ENCODE measurements around the gene FLRT1.

The FLRT1 gene

DNA sequence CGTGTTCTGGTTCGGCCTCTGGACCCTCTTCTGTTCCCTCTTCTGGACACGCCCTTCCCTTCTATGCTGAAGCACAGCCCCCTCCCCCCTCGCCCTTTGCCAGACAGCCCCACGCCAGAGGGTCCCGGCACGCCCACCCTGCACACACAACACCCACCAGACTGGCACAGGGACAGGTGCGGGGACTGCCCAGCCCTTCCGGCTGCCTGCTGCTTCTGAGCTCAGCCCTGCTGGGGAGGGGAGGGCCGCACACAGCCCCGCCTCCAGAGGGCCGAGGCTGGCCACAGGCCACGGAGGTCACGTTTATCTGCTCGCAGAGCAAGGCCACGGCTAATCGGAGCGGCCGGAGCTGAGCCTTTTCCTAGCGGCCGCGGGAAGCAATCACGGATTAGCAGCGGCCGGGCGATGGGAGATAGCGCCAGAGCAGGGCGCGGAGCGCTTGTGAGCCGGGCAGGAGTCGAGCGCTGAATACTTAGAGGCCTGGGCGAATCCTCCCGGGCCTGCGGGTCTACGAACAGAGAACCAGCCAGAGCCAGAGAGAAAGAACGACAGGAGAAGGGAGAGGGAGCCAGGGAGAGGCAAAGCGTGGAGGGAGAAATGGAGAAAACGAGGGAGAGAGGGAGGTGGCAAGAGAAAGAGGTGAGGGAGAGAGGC is 28.0 kb upstream of the FLRT1 start:
- no peak for DNase-seq

- no peak for DNase-seq
Measured at GRCh38 chr11:64008283-64008913, 27.3 kb upstream of the FLRT1 start.

GRCh38 chr11:64008914-64009633 is 26.7 kb upstream of the FLRT1 start:
- no peak for DNase-seq

- no peak for DNase-seq
Measured at GRCh38 chr11:64009710-64010109, 26.0 kb upstream of the FLRT1 start.

- no peak for DNase-seq
Measured at GRCh38 chr11:64010783-64011182, 24.9 kb upstream of the FLRT1 start.

GRCh38 chr11:64011371-64011770 is 24.4 kb upstream of the FLRT1 start:
- no peak for DNase-seq

DNA sequence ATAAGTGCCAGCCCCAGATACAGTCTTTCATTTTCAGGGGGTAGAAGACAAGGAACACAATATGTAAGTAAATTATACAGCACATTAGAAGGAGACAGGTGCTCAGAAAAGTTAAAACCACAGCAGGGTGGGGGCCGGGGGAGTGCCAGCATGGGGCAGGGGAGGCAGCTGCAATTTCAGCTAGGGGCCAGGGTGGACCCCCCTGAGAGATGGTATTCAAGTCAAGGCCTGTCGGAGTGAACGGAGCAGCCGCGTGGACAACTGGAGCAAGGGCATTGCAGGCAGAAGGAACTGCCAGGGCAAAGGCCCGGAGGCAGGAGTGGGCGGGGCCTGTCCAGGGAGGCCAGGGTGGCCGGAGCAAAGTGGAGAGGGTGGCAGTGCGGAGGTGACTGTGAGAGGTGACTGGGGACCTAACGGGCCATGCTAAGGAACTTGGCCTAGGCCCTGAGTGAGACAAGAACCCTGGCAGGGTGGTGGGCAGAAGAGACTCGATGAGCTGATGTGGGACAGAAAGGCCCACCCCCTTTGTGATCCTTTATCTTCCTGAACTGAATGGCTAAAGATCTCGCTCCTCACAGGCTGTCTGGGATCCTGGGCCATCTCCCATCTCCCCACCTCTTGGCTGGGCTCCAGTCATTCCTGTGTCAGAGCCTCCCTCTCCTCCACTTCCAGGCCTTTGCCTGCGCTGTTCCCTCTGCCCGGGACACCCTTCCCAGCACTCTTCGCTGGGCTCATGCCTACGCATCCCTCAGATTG is 22.4 kb upstream of the FLRT1 start:
- no peak for DNase-seq

- DNase-seq = no peak
Measured at GRCh38 chr11:64014356-64014755, 21.4 kb upstream of the FLRT1 start.

DNA sequence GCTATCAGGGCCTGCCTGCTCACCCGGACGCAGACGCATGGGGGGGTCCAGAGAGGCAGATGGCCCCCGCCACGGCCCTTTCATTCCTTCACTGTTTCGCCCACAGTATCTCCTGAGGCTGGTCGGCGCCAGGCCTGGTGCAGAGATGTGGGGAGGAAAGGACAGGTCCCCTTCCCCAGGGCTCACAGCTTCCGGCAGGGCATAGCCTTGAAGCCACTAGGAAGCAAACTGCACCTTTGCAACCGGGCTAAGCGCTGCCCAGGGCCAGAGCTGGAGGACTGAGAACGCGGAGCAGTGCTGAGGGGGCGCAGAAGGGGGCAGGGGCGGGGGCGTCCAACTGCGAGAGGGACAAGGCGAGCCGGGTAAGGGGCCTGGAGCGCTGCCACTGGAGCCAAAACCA is 20.2 kb upstream of the FLRT1 start:
- DNase-seq = no peak

DNA sequence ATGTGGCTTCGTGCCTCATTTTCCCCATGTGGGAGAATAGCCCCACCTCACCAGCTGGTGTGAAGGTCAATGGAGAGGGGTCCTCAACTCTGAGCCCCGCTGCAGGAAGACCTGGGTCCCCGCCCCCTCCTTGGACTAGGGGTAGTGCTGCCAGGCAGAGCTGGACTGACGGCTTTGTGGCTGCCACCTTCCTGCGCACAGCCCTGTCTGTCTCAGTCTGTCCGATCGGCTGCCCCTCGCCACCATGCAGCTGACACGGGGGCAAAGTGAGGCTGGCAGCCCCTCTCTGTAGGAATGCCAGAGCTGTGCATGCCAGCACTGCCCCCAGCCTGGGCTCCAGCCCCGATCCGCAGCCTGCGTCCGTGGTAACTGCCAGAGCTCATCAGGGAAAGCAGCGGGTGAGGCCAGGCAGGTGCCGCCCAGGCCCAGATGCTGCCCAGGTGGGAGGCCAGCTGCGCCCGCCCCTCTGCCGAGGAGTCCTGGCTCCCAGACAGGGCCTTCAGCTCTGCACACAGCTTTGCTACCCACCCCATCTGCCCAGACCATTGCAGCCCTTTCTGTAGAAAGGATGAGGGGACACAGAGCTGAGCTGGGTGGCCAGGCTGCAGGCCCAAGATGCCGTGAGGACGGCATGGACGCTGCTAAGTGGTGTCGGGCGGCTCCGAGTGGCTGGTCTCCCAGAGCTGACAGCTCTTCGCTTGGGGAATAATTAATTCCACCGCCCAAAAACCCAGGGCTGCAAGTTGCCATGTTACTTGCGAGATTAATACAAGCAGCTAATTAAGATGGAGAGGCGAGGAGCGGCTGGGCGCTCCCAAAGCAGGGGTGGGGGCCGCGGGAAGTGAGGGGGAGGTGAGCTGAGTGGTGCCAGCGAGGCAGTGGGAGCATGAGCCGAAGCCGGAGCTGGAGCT is 19.5 kb upstream of the FLRT1 start:
- DNase-seq = no peak

GRCh38 chr11:64017945-64018224 is 17.8 kb upstream of the FLRT1 start:
- DNase-seq = no peak

- no peak for DNase-seq
Measured at GRCh38 chr11:64018310-64018709, 17.4 kb upstream of the FLRT1 start.

DNA sequence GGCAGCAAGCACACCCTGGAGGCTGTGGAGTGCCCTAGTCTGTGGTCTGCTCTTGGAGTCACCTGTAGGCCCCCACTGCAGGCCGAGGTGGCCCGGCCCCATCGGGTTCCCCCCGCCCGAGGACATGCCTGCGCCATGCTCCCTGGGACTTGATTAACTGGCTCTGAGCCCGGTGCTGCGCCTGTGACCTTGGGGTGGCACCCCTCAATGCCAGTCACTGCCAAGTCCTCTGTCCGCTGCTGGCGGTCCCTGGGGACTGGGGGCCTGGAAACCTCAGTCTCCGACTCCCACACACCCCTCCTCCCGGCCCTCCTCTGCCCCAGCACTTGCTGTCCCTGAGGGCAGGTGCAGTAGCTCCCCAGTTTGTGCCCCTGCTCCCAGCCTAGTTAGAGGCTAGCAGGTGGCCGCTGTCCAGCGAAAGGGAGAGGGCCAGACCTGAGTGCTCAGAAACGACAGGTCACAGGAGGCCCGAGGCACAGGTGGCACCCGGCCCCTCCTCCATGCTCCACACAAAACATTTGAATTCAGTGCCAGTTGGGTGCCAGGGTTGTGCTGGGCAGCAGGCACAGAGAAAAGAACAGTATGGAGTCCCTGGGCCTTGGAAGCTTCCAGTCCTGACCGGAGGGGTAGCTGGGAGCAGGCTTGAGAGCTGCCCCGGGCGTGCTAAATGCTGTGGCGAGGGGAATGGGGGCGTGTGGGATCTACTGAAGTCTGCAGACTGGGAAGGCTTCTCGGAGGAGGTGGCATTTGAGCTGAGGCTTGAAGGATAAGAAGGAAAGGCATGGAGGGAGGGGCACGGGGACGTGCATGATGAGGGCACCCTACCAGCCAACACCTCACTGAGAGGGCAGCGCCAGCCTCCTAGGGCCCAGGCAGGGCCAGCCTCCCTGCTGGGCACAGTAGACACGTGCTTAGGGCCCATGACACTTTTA is 16.4 kb upstream of the FLRT1 start:
- no peak for DNase-seq

DNA sequence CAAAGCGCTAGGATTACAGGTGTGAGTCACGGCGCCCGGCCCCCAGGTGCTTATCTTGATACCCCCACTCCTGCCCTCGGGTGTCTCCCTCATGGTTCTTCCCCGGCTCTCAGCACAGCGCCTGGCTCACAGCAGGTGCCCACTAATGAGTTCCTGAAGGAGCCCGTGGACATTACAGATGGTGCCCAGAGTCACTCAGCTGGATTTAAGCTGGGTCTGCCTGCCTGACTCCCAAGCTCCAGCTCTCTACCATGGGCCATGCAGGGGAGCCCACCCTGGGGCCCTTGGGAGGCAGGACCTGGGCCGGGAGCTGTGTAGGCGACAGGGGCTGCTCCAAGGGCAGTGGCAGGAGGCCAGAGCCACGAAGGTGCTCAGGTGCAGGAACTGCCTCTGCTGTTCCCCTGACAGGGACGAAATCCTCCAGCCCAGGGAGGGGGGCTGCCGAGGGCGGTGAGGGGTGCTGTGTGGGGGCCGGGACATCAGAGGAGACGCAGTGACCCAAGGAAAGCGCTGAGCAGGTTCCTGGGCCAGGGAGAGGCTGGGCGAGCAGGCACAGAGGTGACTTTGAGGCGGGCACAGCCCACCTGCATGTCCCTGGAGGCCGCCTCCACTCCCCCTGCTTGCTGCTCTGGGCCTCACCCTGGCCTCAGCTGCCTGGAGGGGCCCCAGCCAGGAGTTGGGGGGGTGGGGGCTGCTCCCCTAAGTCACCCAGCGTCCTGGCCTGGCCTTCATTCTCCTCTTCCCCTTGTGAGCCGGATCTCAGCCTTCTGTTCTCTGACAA is 14.6 kb upstream of the FLRT1 start:
- DNase-seq = no peak

GRCh38 chr11:64021757-64022093 is 14.0 kb upstream of the FLRT1 start:
- DNase-seq = no peak

- no peak for DNase-seq
Measured at GRCh38 chr11:64022125-64022784, 13.5 kb upstream of the FLRT1 start.

- no peak for DNase-seq
Measured at GRCh38 chr11:64023712-64024710, 11.7 kb upstream of the FLRT1 start.

DNA sequence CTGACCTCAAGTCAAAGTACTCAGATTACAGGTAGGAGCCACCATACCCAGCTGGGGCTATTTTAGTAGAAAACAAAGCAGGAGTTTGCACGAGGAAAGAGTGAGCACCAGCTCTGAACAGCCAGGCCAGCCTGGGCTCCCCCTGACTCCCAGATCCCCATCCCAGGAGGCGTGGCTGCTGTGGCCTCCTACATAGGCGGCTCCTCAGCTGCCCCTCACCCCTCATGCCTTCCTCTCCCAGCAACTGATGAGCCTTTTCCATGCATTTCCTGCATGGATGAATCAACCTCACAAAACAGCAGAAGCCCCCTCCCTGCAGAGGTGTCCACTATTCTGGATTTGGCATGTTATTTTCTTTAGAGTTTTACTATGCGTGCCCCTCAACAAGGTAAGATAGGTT is 10.5 kb upstream of the FLRT1 start:
- no peak for DNase-seq

Data from GF-D8 (cell line).